IMR-90 (cell line): ENCODE results near the gene SLC26A3. TPM values are rescaled to one million over a fixed set of nuclear protein-coding genes. Genes with fewer than 3 reads are reported as not detected.

Experiments
- ATAC-seq: fragments of 200-7000 bp; cut with Tn5 transposase; 2 replicates; pipeline ENCODE4 v1.9.1; 2020; ENCODE audit warnings: low read depth, mild to moderate bottlenecking, moderate library complexity
- BruUV-seq: library from RNA; stranded (reverse); fragments of 400-500 nt; replicated peaks from 2 replicates; lab custom pipeline; 2021; lab: Mats Ljungman, UMichigan
- CTCF ChIA-PET: fragments of 300-600 bp; formaldehyde crosslinking; extraction: SDS; loops from one replicate; lab custom pipeline; 2021; ENCODE audit warnings: antibody characterized with exemption; lab: Yijun Ruan, JAX
- POLR2A ChIA-PET: fragments of 300-600 bp; sonication (Branson Sonifier 250); formaldehyde crosslinking; loops from one replicate; lab custom pipeline; 2022; ENCODE audit warnings: antibody characterized with exemption; ENCODE audit not compliant: unreplicated experiment; lab: Charles Lee
- DNase-seq: peaks from one replicate; pipeline ENCODE4 v3.0.0; 2013
- H2AFZ ChIP-seq: replicated peaks from 2 replicates; pipeline ENCODE3; 2013; ENCODE audit warnings: low read length, mild to moderate bottlenecking; ENCODE audit not compliant: poor library complexity
- H2AK5ac ChIP-seq: 2 replicates; pipeline ENCODE4 v1.6.1; 2013; ENCODE audit warnings: low read depth, low read length, inconsistent platforms
- H2AK9ac ChIP-seq: replicated peaks from 2 replicates; pipeline ENCODE3; 2013; ENCODE audit warnings: mild to moderate bottlenecking, low read depth, low read length, moderate library complexity; ENCODE audit not compliant: poor library complexity
- H2BK120ac ChIP-seq: 2 replicates; pipeline ENCODE4 v1.6.1; 2013; ENCODE audit warnings: low read depth, low read length, inconsistent platforms
- H2BK15ac ChIP-seq: 3 replicates; pipeline ENCODE4 v1.6.1; 2013; ENCODE audit warnings: low read depth, low read length, inconsistent platforms
- H2BK20ac ChIP-seq: 2 replicates; pipeline ENCODE4 v1.6.1; 2013; ENCODE audit warnings: low read depth, mild to moderate bottlenecking, inconsistent platforms, low read length, moderate library complexity
- H2BK5ac ChIP-seq: 2 replicates; pipeline ENCODE4 v1.6.1; 2013; ENCODE audit warnings: mild to moderate bottlenecking, low read depth, low read length, inconsistent platforms; ENCODE audit not compliant: poor library complexity, severe bottlenecking
- H3K14ac ChIP-seq: replicated peaks from 2 replicates; pipeline ENCODE4 v1.6.1; 2013; ENCODE audit warnings: low read depth, low read length, inconsistent platforms
- H3K18ac ChIP-seq: 2 replicates; pipeline ENCODE4 v1.6.1; 2013; ENCODE audit warnings: low read depth, low read length, control low read depth
- H3K23ac ChIP-seq: 2 replicates; pipeline ENCODE4 v1.6.1; 2013; ENCODE audit warnings: low read depth, low read length, inconsistent platforms
- H3K27ac ChIP-seq: 2 replicates; pipeline ENCODE4 v1.5.1; 2013; ENCODE audit warnings: mild to moderate bottlenecking, control low read depth, low read length; ENCODE audit not compliant: insufficient read depth
- H3K27me3 ChIP-seq: 2 replicates; pipeline ENCODE4 v1.6.1; 2013; ENCODE audit warnings: low read length; ENCODE audit not compliant: control insufficient read depth, insufficient read depth
- H3K36me3 ChIP-seq: 2 replicates; pipeline ENCODE4 v1.6.1; 2013; ENCODE audit warnings: low read length, mixed read lengths; ENCODE audit not compliant: control insufficient read depth, insufficient read depth
- H3K4ac ChIP-seq: 2 replicates; pipeline ENCODE4 v1.6.1; 2013; ENCODE audit warnings: low read depth, low read length, inconsistent platforms
- H3K4me1 ChIP-seq: 2 replicates; pipeline ENCODE4 v1.6.1; 2013; ENCODE audit warnings: low read length, mixed read lengths; ENCODE audit not compliant: control insufficient read depth, insufficient read depth
- H3K4me2 ChIP-seq: 2 replicates; pipeline ENCODE4 v1.6.1; 2013; ENCODE audit warnings: low read depth, mild to moderate bottlenecking, control low read depth, low read length, moderate library complexity
- H3K4me3 ChIP-seq: 2 replicates; pipeline ENCODE4 v1.5.1; 2013; ENCODE audit warnings: low read depth, mild to moderate bottlenecking, control low read depth, low read length, moderate library complexity; ENCODE audit not compliant: insufficient read depth
- H3K56ac ChIP-seq: 2 replicates; pipeline ENCODE4 v1.6.1; 2013; ENCODE audit warnings: low read length, inconsistent platforms; ENCODE audit not compliant: insufficient read depth; ENCODE audit errors: extremely low read depth
- H3K79me1 ChIP-seq, 2 experiments: 2 replicates each; pipeline ENCODE4 v1.6.1; 2013; ENCODE audit warnings: low read length in 2 of 2, inconsistent platforms in 1 of 2, low read depth in 1 of 2
- H3K9ac ChIP-seq: 2 replicates; pipeline ENCODE4 v1.6.1; 2013; ENCODE audit warnings: low read depth, low read length, control low read depth
- H3K9me1 ChIP-seq: 2 replicates; pipeline ENCODE4 v1.6.1; 2013; ENCODE audit warnings: low read length, inconsistent platforms; ENCODE audit not compliant: insufficient read depth
- H3K9me3 ChIP-seq: 2 replicates; pipeline ENCODE4 v1.6.1; 2013; ENCODE audit warnings: low read length; ENCODE audit not compliant: control insufficient read depth, insufficient read depth
- H4K20me1 ChIP-seq: 2 replicates; pipeline ENCODE4 v1.6.1; 2013; ENCODE audit warnings: low read length, inconsistent platforms; ENCODE audit not compliant: insufficient read depth
- H4K5ac ChIP-seq: 2 replicates; pipeline ENCODE4 v1.6.1; 2013; ENCODE audit warnings: mild to moderate bottlenecking, low read depth, low read length, control low read depth
- H4K8ac ChIP-seq, 2 experiments: 2 replicates each; pipeline ENCODE4 v1.6.1; 2013; ENCODE audit warnings: low read depth in 2 of 2, low read length in 2 of 2, control low read depth in 1 of 2, inconsistent platforms in 1 of 2
- H4K91ac ChIP-seq: 2 replicates; pipeline ENCODE4 v1.6.1; 2013; ENCODE audit warnings: low read depth, low read length, inconsistent platforms; ENCODE audit not compliant: insufficient read depth
- BHLHE40 ChIP-seq: fragments of 150-350 bp; IDR thresholded peaks from 2 replicates; pipeline ENCODE4 v1.6.1; 2016; ENCODE audit warnings: mild to moderate bottlenecking, low read depth, low read length
- CEBPB ChIP-seq: IDR thresholded peaks from 2 replicates; pipeline ENCODE4 v1.6.1; 2012; ENCODE audit warnings: low read depth, low read length, improper control_type of control experiment
- CHD1 ChIP-seq: IDR thresholded peaks from 2 replicates; pipeline ENCODE4 v1.6.1; 2012; ENCODE audit warnings: low read depth, low read length, improper control_type of control experiment
- CTCF ChIP-seq: conservative IDR thresholded peaks from 2 replicates; pipeline ENCODE4 v1.5.1; 2012; ENCODE audit warnings: mild to moderate bottlenecking, low read depth, low read length, improper control_type of control experiment
- FOS ChIP-seq: fragments of 150-350 bp; IDR thresholded peaks from 2 replicates; pipeline ENCODE4 v1.6.1; 2016; ENCODE audit warnings: low read depth, low read length
- MAFK ChIP-seq: IDR thresholded peaks from 2 replicates; pipeline ENCODE4 v1.6.1; 2012; ENCODE audit warnings: low read depth, low read length, improper control_type of control experiment
- MAZ ChIP-seq: IDR thresholded peaks from 2 replicates; pipeline ENCODE4 v1.6.1; 2012; ENCODE audit warnings: low read depth, mild to moderate bottlenecking, low read length, improper control_type of control experiment, moderate library complexity, borderline replicate concordance
- MXI1 ChIP-seq: IDR thresholded peaks from 2 replicates; pipeline ENCODE4 v1.6.1; 2012; ENCODE audit warnings: low read depth, mild to moderate bottlenecking, low read length, moderate library complexity, borderline replicate concordance
- NFE2L2 ChIP-seq: fragments of 150-350 bp; IDR thresholded peaks from 2 replicates; pipeline ENCODE4 v1.6.1; 2016; ENCODE audit warnings: low read depth, mild to moderate bottlenecking, low read length
- POLR2A ChIP-seq: IDR thresholded peaks from 2 replicates; pipeline ENCODE4 v1.6.1; 2012; ENCODE audit warnings: mild to moderate bottlenecking, low read depth, low read length
- RAD21 ChIP-seq: IDR thresholded peaks from 2 replicates; pipeline ENCODE4 v1.6.1; 2012; ENCODE audit warnings: low read length, improper control_type of control experiment
- RCOR1 ChIP-seq: IDR thresholded peaks from 2 replicates; pipeline ENCODE4 v1.6.1; 2012; ENCODE audit warnings: mild to moderate bottlenecking, low read length, improper control_type of control experiment; ENCODE audit not compliant: insufficient replicate concordance
- RFX5 ChIP-seq: IDR thresholded peaks from 2 replicates; pipeline ENCODE4 v1.8.0; 2012; ENCODE audit warnings: low read depth, mild to moderate bottlenecking, low read length, moderate library complexity
- SMC3 ChIP-seq: fragments of 150-350 bp; IDR thresholded peaks from 2 replicates; pipeline ENCODE4 v1.6.1; 2016; ENCODE audit warnings: low read depth, mild to moderate bottlenecking, antibody characterized with exemption, low read length, moderate library complexity
- USF2 ChIP-seq: fragments of 150-350 bp; IDR thresholded peaks from 2 replicates; pipeline ENCODE4 v1.6.1; 2017; ENCODE audit warnings: mild to moderate bottlenecking, antibody characterized with exemption, low read length, low read depth
- WGBS, 2 experiments: methylation state at CpG; one replicate each; pipeline versions ENCODE4 v1.1.5 to v1.1.7; 2013; ENCODE audit warnings: missing lambda C conversion rate in 2 of 2; ENCODE audit not compliant: insufficient read length in 1 of 2; ENCODE audit errors: extremely low coverage in 2 of 2; 5-methylcytosine and 5-hydroxymethylcytosine counted together
- dilution Hi-C: fragments of 300-500 bp; cut with HindIII; formaldehyde crosslinking; loops from one replicate; pipeline ENCODE4 v1.14.3; 2018; ENCODE audit warnings: low sequenced_read_pairs; ENCODE audit not compliant: unreplicated experiment
- in situ Hi-C: fragments of 300-500 bp; cut with MboI; formaldehyde crosslinking; loops from 3 replicates; pipeline ENCODE4 v1.14.3; 2019; ENCODE audit warnings: low sequenced_read_pairs, inconsistent platforms, mixed read lengths
- intact Hi-C: fragments of 100-400 bp; cut with micrococcal nuclease; formaldehyde crosslinking; loops from 2 replicates; pipeline ENCODE4 v1.10.0; 2022
- polyA plus RNA-seq, 3 experiments: library from polyadenylated mRNA; depleted of rRNA; stranded (reverse); fragments of >200 nt; gene quantifications; 2 replicates each; pipeline ENCODE4 v1.2.3, GENCODE V29; 2012; ENCODE audit warnings: low replicate concordance in 1 of 3
- total RNA-seq: library from RNA; depleted of rRNA; stranded (reverse); fragments of >200 nt; gene quantifications from 2 replicates; pipeline ENCODE4 v1.2.3, GENCODE V29; 2012

The SLC26A3 gene
- total and polyA plus RNA-seq, 2 of the 4 experiments (the other 2 are of a cell fraction) = not detected

- Histone ChIP-seq H4K91ac (no peak overlapping the region), H4K20me1 (no peaks in the 10 kb centered on the region), H2AFZ (no peak overlapping the region), H3K4me2 (no peak overlapping the region), H3K14ac (no peak overlapping the region), H2BK20ac (no peak overlapping the region), H3K18ac (no peak overlapping the region), H2AK9ac (no peak overlapping the region), H2BK5ac (no peak overlapping the region), H3K9me1 (no peaks in the 10 kb centered on the region), H3K79me1 (no peaks in the 10 kb centered on the region), H3K56ac (no peak overlapping the region), H2BK15ac (no peak overlapping the region), H3K4ac (no peak overlapping the region), H3K23ac (no peak overlapping the region), H2BK120ac (no peak overlapping the region), H2AK5ac (no peak overlapping the region), H4K5ac (no peak overlapping the region), H3K36me3 (no peaks in the 10 kb centered on the region), H3K27me3 (peaks cover 31% of the 10 kb centered on the region), H4K8ac (no peak overlapping the region), H3K9me3 (no peaks in the 10 kb centered on the region; the same call in 1 of the 2 replicates), H3K27ac (no peak overlapping the region), H3K9ac (no peak overlapping the region), H3K4me1 (no peaks in the 10 kb centered on the region), H3K4me3 (no peak overlapping the region)
- DNase-seq (no peak), ATAC-seq (no peak)
- ChIA-PET CTCF (no interaction called here), POLR2A (no interaction called here)
- TF ChIP-seq POLR2A = no peak
- TF ChIP-seq MAZ = no peak
- no peak for TF ChIP-seq SMC3
- no peak for TF ChIP-seq RFX5
- TF ChIP-seq USF2 = no peak
- TF ChIP-seq MAFK = no peak
- no peak for TF ChIP-seq RCOR1
- TF ChIP-seq CTCF = no peak
- TF ChIP-seq CHD1 = no peak
- no peak for TF ChIP-seq CEBPB
- TF ChIP-seq NFE2L2 = no peak
- TF ChIP-seq BHLHE40 = no peak
- TF ChIP-seq FOS = no peak
- no peak for TF ChIP-seq RAD21
- TF ChIP-seq MXI1 = no peak
- dilution Hi-C loops = no loop called here
- BruUV-seq = no TSS peak
- WGBS, 2 experiments = 19% methylated on average over 3 of the region's 10 CpGs; no CpG with 5 or more reads in 1 of the 2 experiments
- intact Hi-C loops = no loop called here
- in situ Hi-C loops = no loop called here
These were observed 33.5 kb upstream of the SLC26A3 start for GRCh38 chr7:107836237-107837144.
